IMR-90 (cell line): ENCODE measurements around the gene HIGD2A. TPM values are rescaled to one million over a fixed set of nuclear protein-coding genes. Genes with fewer than 3 reads are reported as not detected.

Source experiments
- ATAC-seq: fragments of 200-7000 bp; cut with Tn5 transposase; 2 replicates; pipeline ENCODE4 v1.9.1; 2020; ENCODE audit warnings: low read depth, mild to moderate bottlenecking, moderate library complexity
- BruUV-seq: library from RNA; stranded (reverse); fragments of 400-500 nt; replicated peaks from 2 replicates; lab custom pipeline; 2021; lab: Mats Ljungman, UMichigan
- CTCF ChIA-PET: fragments of 300-600 bp; formaldehyde crosslinking; extraction: SDS; loops from one replicate; lab custom pipeline; 2021; ENCODE audit warnings: antibody characterized with exemption; lab: Yijun Ruan, JAX
- POLR2A ChIA-PET: fragments of 300-600 bp; sonication (Branson Sonifier 250); formaldehyde crosslinking; loops from one replicate; lab custom pipeline; 2022; ENCODE audit warnings: antibody characterized with exemption; ENCODE audit not compliant: unreplicated experiment; lab: Charles Lee
- DNase-seq: peaks from one replicate; pipeline ENCODE4 v3.0.0; 2013
- H2AFZ ChIP-seq: replicated peaks from 2 replicates; pipeline ENCODE3; 2013; ENCODE audit warnings: low read length, mild to moderate bottlenecking; ENCODE audit not compliant: poor library complexity
- H2AK5ac ChIP-seq: 2 replicates; pipeline ENCODE4 v1.6.1; 2013; ENCODE audit warnings: low read depth, low read length, inconsistent platforms
- H2AK9ac ChIP-seq: replicated peaks from 2 replicates; pipeline ENCODE3; 2013; ENCODE audit warnings: mild to moderate bottlenecking, low read depth, low read length, moderate library complexity; ENCODE audit not compliant: poor library complexity
- H2BK120ac ChIP-seq: 2 replicates; pipeline ENCODE4 v1.6.1; 2013; ENCODE audit warnings: low read depth, low read length, inconsistent platforms
- H2BK15ac ChIP-seq: 3 replicates; pipeline ENCODE4 v1.6.1; 2013; ENCODE audit warnings: low read depth, low read length, inconsistent platforms
- H2BK20ac ChIP-seq: 2 replicates; pipeline ENCODE4 v1.6.1; 2013; ENCODE audit warnings: low read depth, mild to moderate bottlenecking, inconsistent platforms, low read length, moderate library complexity
- H2BK5ac ChIP-seq: 2 replicates; pipeline ENCODE4 v1.6.1; 2013; ENCODE audit warnings: mild to moderate bottlenecking, low read depth, low read length, inconsistent platforms; ENCODE audit not compliant: poor library complexity, severe bottlenecking
- H3K14ac ChIP-seq: replicated peaks from 2 replicates; pipeline ENCODE4 v1.6.1; 2013; ENCODE audit warnings: low read depth, low read length, inconsistent platforms
- H3K18ac ChIP-seq: 2 replicates; pipeline ENCODE4 v1.6.1; 2013; ENCODE audit warnings: low read depth, low read length, control low read depth
- H3K23ac ChIP-seq: 2 replicates; pipeline ENCODE4 v1.6.1; 2013; ENCODE audit warnings: low read depth, low read length, inconsistent platforms
- H3K27ac ChIP-seq: 2 replicates; pipeline ENCODE4 v1.5.1; 2013; ENCODE audit warnings: mild to moderate bottlenecking, control low read depth, low read length; ENCODE audit not compliant: insufficient read depth
- H3K27me3 ChIP-seq: 2 replicates; pipeline ENCODE4 v1.6.1; 2013; ENCODE audit warnings: low read length; ENCODE audit not compliant: control insufficient read depth, insufficient read depth
- H3K36me3 ChIP-seq: 2 replicates; pipeline ENCODE4 v1.6.1; 2013; ENCODE audit warnings: low read length, mixed read lengths; ENCODE audit not compliant: control insufficient read depth, insufficient read depth
- H3K4ac ChIP-seq: 2 replicates; pipeline ENCODE4 v1.6.1; 2013; ENCODE audit warnings: low read depth, low read length, inconsistent platforms
- H3K4me1 ChIP-seq: 2 replicates; pipeline ENCODE4 v1.6.1; 2013; ENCODE audit warnings: low read length, mixed read lengths; ENCODE audit not compliant: control insufficient read depth, insufficient read depth
- H3K4me2 ChIP-seq: 2 replicates; pipeline ENCODE4 v1.6.1; 2013; ENCODE audit warnings: low read depth, mild to moderate bottlenecking, control low read depth, low read length, moderate library complexity
- H3K4me3 ChIP-seq: 2 replicates; pipeline ENCODE4 v1.5.1; 2013; ENCODE audit warnings: low read depth, mild to moderate bottlenecking, control low read depth, low read length, moderate library complexity; ENCODE audit not compliant: insufficient read depth
- H3K56ac ChIP-seq: 2 replicates; pipeline ENCODE4 v1.6.1; 2013; ENCODE audit warnings: low read length, inconsistent platforms; ENCODE audit not compliant: insufficient read depth; ENCODE audit errors: extremely low read depth
- H3K79me1 ChIP-seq, 2 experiments: 2 replicates each; pipeline ENCODE4 v1.6.1; 2013; ENCODE audit warnings: low read length in 2 of 2, inconsistent platforms in 1 of 2, low read depth in 1 of 2
- H3K9ac ChIP-seq: 2 replicates; pipeline ENCODE4 v1.6.1; 2013; ENCODE audit warnings: low read depth, low read length, control low read depth
- H3K9me1 ChIP-seq: 2 replicates; pipeline ENCODE4 v1.6.1; 2013; ENCODE audit warnings: low read length, inconsistent platforms; ENCODE audit not compliant: insufficient read depth
- H3K9me3 ChIP-seq: 2 replicates; pipeline ENCODE4 v1.6.1; 2013; ENCODE audit warnings: low read length; ENCODE audit not compliant: control insufficient read depth, insufficient read depth
- H4K20me1 ChIP-seq: 2 replicates; pipeline ENCODE4 v1.6.1; 2013; ENCODE audit warnings: low read length, inconsistent platforms; ENCODE audit not compliant: insufficient read depth
- H4K5ac ChIP-seq: 2 replicates; pipeline ENCODE4 v1.6.1; 2013; ENCODE audit warnings: mild to moderate bottlenecking, low read depth, low read length, control low read depth
- H4K8ac ChIP-seq, 2 experiments: 2 replicates each; pipeline ENCODE4 v1.6.1; 2013; ENCODE audit warnings: low read depth in 2 of 2, low read length in 2 of 2, control low read depth in 1 of 2, inconsistent platforms in 1 of 2
- H4K91ac ChIP-seq: 2 replicates; pipeline ENCODE4 v1.6.1; 2013; ENCODE audit warnings: low read depth, low read length, inconsistent platforms; ENCODE audit not compliant: insufficient read depth
- BHLHE40 ChIP-seq: fragments of 150-350 bp; IDR thresholded peaks from 2 replicates; pipeline ENCODE4 v1.6.1; 2016; ENCODE audit warnings: mild to moderate bottlenecking, low read depth, low read length
- CEBPB ChIP-seq: IDR thresholded peaks from 2 replicates; pipeline ENCODE4 v1.6.1; 2012; ENCODE audit warnings: low read depth, low read length, improper control_type of control experiment
- CHD1 ChIP-seq: IDR thresholded peaks from 2 replicates; pipeline ENCODE4 v1.6.1; 2012; ENCODE audit warnings: low read depth, low read length, improper control_type of control experiment
- ELK1 ChIP-seq: fragments of 150-350 bp; IDR thresholded peaks from 2 replicates; pipeline ENCODE4 v1.6.1; 2016; ENCODE audit warnings: low read depth, mild to moderate bottlenecking, low read length, moderate library complexity, borderline replicate concordance
- FOS ChIP-seq: fragments of 150-350 bp; IDR thresholded peaks from 2 replicates; pipeline ENCODE4 v1.6.1; 2016; ENCODE audit warnings: low read depth, low read length
- MAFK ChIP-seq: IDR thresholded peaks from 2 replicates; pipeline ENCODE4 v1.6.1; 2012; ENCODE audit warnings: low read depth, low read length, improper control_type of control experiment
- MAZ ChIP-seq: IDR thresholded peaks from 2 replicates; pipeline ENCODE4 v1.6.1; 2012; ENCODE audit warnings: low read depth, mild to moderate bottlenecking, low read length, improper control_type of control experiment, moderate library complexity, borderline replicate concordance
- MXI1 ChIP-seq: IDR thresholded peaks from 2 replicates; pipeline ENCODE4 v1.6.1; 2012; ENCODE audit warnings: low read depth, mild to moderate bottlenecking, low read length, moderate library complexity, borderline replicate concordance
- NFE2L2 ChIP-seq: fragments of 150-350 bp; IDR thresholded peaks from 2 replicates; pipeline ENCODE4 v1.6.1; 2016; ENCODE audit warnings: low read depth, mild to moderate bottlenecking, low read length
- POLR2A ChIP-seq: IDR thresholded peaks from 2 replicates; pipeline ENCODE4 v1.6.1; 2012; ENCODE audit warnings: mild to moderate bottlenecking, low read depth, low read length
- RAD21 ChIP-seq: IDR thresholded peaks from 2 replicates; pipeline ENCODE4 v1.6.1; 2012; ENCODE audit warnings: low read length, improper control_type of control experiment
- RCOR1 ChIP-seq: IDR thresholded peaks from 2 replicates; pipeline ENCODE4 v1.6.1; 2012; ENCODE audit warnings: mild to moderate bottlenecking, low read length, improper control_type of control experiment; ENCODE audit not compliant: insufficient replicate concordance
- USF2 ChIP-seq: fragments of 150-350 bp; IDR thresholded peaks from 2 replicates; pipeline ENCODE4 v1.6.1; 2017; ENCODE audit warnings: mild to moderate bottlenecking, antibody characterized with exemption, low read length, low read depth
- WGBS, 2 experiments: methylation state at CpG; one replicate each; pipeline versions ENCODE4 v1.1.5 to v1.1.7; 2013; ENCODE audit warnings: missing lambda C conversion rate in 2 of 2; ENCODE audit not compliant: insufficient read length in 1 of 2; ENCODE audit errors: extremely low coverage in 2 of 2; 5-methylcytosine and 5-hydroxymethylcytosine counted together
- dilution Hi-C: fragments of 300-500 bp; cut with HindIII; formaldehyde crosslinking; loops from one replicate; pipeline ENCODE4 v1.14.3; 2018; ENCODE audit warnings: low sequenced_read_pairs; ENCODE audit not compliant: unreplicated experiment
- in situ Hi-C: fragments of 300-500 bp; cut with MboI; formaldehyde crosslinking; loops from 3 replicates; pipeline ENCODE4 v1.14.3; 2019; ENCODE audit warnings: low sequenced_read_pairs, inconsistent platforms, mixed read lengths
- intact Hi-C: fragments of 100-400 bp; cut with micrococcal nuclease; formaldehyde crosslinking; loops from 2 replicates; pipeline ENCODE4 v1.10.0; 2022
- polyA plus RNA-seq, 3 experiments: library from polyadenylated mRNA; depleted of rRNA; stranded (reverse); fragments of >200 nt; gene quantifications; 2 replicates each; pipeline ENCODE4 v1.2.3, GENCODE V29; 2012; ENCODE audit warnings: low replicate concordance in 1 of 3
- total RNA-seq: library from RNA; depleted of rRNA; stranded (reverse); fragments of >200 nt; gene quantifications from 2 replicates; pipeline ENCODE4 v1.2.3, GENCODE V29; 2012
- TF ChIP-seq, protein P1 (sequence below): conservative IDR thresholded peaks from 2 replicates; pipeline ENCODE4 v1.5.1; 2012; ENCODE audit warnings: mild to moderate bottlenecking, low read depth, low read length, improper control_type of control experiment

The HIGD2A gene
- total and polyA plus RNA-seq, 2 of the 4 experiments (the other 2 are of a cell fraction): 35.0 to 131 TPM

- no peak overlapping the region for H3K9ac ChIP-seq
- DNase-seq (no peak), ATAC-seq (no peak; the same call in 1 of the 2 replicates)
- CTCF ChIA-PET: interaction anchor here (0.6 kb wide), 2 partner anchors 48 to 149 kb away, joined by 3 to 4 read pairs; no protein-coding TSS in a partner anchor
- no CpG with 5 or more reads among the region's 3 CpGs for WGBS, 2 experiments
- no peak overlapping the region; the same call in 2 of the 3 replicates for H2BK15ac ChIP-seq
- H3K27me3 ChIP-seq: peaks cover 3% of the 10 kb centered on the region; the same call in 1 of the 2 replicates
- H3K18ac ChIP-seq: no peak overlapping the region
- in situ Hi-C loops (no loop called here), intact Hi-C loops (no loop called here), dilution Hi-C loops (no loop called here)
- no peak for TF ChIP-seq RAD21
- no peak for TF ChIP-seq USF2
- no peak for TF ChIP-seq CHD1
- TF ChIP-seq MAZ: no peak
- no peak for TF ChIP-seq NFE2L2
- no peak for TF ChIP-seq CEBPB
- TF ChIP-seq BHLHE40: no peak
- no peak for TF ChIP-seq FOS
- TF ChIP-seq POLR2A: no peak
- TF ChIP-seq, protein P1, sequence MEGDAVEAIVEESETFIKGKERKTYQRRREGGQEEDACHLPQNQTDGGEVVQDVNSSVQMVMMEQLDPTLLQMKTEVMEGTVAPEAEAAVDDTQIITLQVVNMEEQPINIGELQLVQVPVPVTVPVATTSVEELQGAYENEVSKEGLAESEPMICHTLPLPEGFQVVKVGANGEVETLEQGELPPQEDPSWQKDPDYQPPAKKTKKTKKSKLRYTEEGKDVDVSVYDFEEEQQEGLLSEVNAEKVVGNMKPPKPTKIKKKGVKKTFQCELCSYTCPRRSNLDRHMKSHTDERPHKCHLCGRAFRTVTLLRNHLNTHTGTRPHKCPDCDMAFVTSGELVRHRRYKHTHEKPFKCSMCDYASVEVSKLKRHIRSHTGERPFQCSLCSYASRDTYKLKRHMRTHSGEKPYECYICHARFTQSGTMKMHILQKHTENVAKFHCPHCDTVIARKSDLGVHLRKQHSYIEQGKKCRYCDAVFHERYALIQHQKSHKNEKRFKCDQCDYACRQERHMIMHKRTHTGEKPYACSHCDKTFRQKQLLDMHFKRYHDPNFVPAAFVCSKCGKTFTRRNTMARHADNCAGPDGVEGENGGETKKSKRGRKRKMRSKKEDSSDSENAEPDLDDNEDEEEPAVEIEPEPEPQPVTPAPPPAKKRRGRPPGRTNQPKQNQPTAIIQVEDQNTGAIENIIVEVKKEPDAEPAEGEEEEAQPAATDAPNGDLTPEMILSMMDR: no peak
- no peak for TF ChIP-seq MAFK
- no peak for TF ChIP-seq MXI1
- TF ChIP-seq ELK1: no peak
- TF ChIP-seq RCOR1: no peak
- POLR2A ChIA-PET: interaction anchor here (0.6 kb wide), 1 partner anchor 120 kb away, joined by 4 read pairs; no protein-coding TSS in a partner anchor
- no peak overlapping the region for H2BK5ac ChIP-seq
- no peak overlapping the region for H3K27ac ChIP-seq
- H3K56ac ChIP-seq: no peak overlapping the region
- BruUV-seq: no TSS peak
- H3K9me1 ChIP-seq: no peaks in the 10 kb centered on the region
- no peaks in the 10 kb centered on the region for H3K79me1 ChIP-seq
- no peak overlapping the region for H3K23ac ChIP-seq
- H2AK5ac ChIP-seq: no peak overlapping the region
- H4K20me1 ChIP-seq: no peaks in the 10 kb centered on the region
- H2BK120ac ChIP-seq: no peak overlapping the region
- no peak overlapping the region for H4K8ac ChIP-seq
- no peak overlapping the region for H3K4me2 ChIP-seq
- H4K91ac ChIP-seq: no peak overlapping the region
- no peak overlapping the region for H3K14ac ChIP-seq
- no peak overlapping the region for H2AK9ac ChIP-seq
- no peak overlapping the region for H2BK20ac ChIP-seq
- no peak overlapping the region for H4K5ac ChIP-seq
- H3K36me3 ChIP-seq: no peaks in the 10 kb centered on the region
- peaks cover 2% of the 10 kb centered on the region; the same call in 1 of the 2 replicates for H3K9me3 ChIP-seq
- H2AFZ ChIP-seq: no peak overlapping the region
- no peaks in the 10 kb centered on the region for H3K4me1 ChIP-seq
- H3K4me3 ChIP-seq: no peak overlapping the region
- no peak overlapping the region for H3K4ac ChIP-seq
Measured at GRCh38 chr5:176424181-176424580, 35.6 kb downstream of the HIGD2A start.
